Prostate gland (tissue), 2 donors: ENCODE results near the gene PON3.

Experiments used
- POLR2A ChIP-seq: fragments of 450-650 bp; IDR thresholded peaks from one replicate; pipeline ENCODE4 v1.6.1; 2016; ENCODE audit warnings: antibody characterized with exemption, mild to moderate bottlenecking
- TF ChIP-seq, protein P1 (sequence below), 4 experiments: fragments of 200-600 bp in 2 of 4; fragments of 450-650 bp in 2 of 4; sonication (generic) in 2 of 4; IDR thresholded peaks; 1 replicate in 3 of 4; 2 replicates in 1 of 4; pipeline ENCODE4 v1.5.1; 2016 to 2019; ENCODE audit warnings: antibody characterized with exemption in 4 of 4, mild to moderate bottlenecking in 2 of 4, moderate library complexity in 2 of 4

DNA sequence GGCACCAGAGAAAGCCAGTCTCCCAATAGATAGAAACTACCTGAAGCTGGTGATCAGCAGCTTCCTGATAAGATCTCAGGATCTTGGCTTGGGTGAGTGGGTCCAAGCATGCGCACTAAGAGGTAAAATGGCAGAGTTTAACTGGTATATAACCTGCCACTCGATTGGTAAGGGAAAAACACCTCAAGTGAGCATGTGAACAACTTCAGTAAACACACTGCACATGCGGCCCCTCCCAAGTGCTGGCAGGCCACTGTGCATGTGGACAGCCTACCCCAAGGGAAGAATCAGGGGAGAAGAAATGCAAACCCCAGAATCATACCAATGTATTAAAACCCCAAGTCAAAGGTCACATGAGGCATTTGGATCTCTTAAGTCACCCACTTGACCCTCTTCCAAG is 54.1 kb downstream of the PON3 start:
- no peak for TF ChIP-seq POLR2A
- TF ChIP-seq, protein P1, sequence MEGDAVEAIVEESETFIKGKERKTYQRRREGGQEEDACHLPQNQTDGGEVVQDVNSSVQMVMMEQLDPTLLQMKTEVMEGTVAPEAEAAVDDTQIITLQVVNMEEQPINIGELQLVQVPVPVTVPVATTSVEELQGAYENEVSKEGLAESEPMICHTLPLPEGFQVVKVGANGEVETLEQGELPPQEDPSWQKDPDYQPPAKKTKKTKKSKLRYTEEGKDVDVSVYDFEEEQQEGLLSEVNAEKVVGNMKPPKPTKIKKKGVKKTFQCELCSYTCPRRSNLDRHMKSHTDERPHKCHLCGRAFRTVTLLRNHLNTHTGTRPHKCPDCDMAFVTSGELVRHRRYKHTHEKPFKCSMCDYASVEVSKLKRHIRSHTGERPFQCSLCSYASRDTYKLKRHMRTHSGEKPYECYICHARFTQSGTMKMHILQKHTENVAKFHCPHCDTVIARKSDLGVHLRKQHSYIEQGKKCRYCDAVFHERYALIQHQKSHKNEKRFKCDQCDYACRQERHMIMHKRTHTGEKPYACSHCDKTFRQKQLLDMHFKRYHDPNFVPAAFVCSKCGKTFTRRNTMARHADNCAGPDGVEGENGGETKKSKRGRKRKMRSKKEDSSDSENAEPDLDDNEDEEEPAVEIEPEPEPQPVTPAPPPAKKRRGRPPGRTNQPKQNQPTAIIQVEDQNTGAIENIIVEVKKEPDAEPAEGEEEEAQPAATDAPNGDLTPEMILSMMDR (IDR thresholded peaks at IDR 0.05) = no peak
